HCT116 (cell line): Measurements from ENCODE around the gene RSL1D1. TPM values are rescaled to one million over a fixed set of nuclear protein-coding genes. Genes with fewer than 3 reads are reported as not detected.

Source experiments
- ATAC-seq: fragments of 200-7000 bp; cut with Tn5 transposase; 2 replicates; pipeline ENCODE4 v1.9.1; 2020; ENCODE audit warnings: mild to moderate bottlenecking, moderate library complexity
- BruUV-seq: library from RNA; stranded (reverse); fragments of 400-500 nt; replicated peaks from 2 replicates; lab custom pipeline; 2021; lab: Mats Ljungman, UMichigan
- CTCF ChIA-PET: fragments of 300-600 bp; sonication (Branson Sonifier 250); formaldehyde crosslinking; loops from one replicate; lab custom pipeline; 2021; ENCODE audit warnings: antibody characterized with exemption; lab: Charles Lee
- POLR2A ChIA-PET: fragments of 300-600, 350-600 bp; sonication (Branson Sonifier 250); formaldehyde crosslinking; loops from one replicate; lab custom pipeline; 2021; ENCODE audit warnings: antibody characterized with exemption; lab: Charles Lee
- RAD21 ChIA-PET, 2 experiments: fragments of 300-600 bp; sonication (Branson Sonifier 250); formaldehyde crosslinking; loops; one replicate each; lab custom pipeline; 2023; ENCODE audit warnings: low total read pairs in 2 of 2; ENCODE audit not compliant: uncharacterized antibody in 2 of 2, unreplicated experiment in 2 of 2, low non-redundant PET in 1 of 2; lab: Charles Lee
- DNase-seq: peaks from one replicate; pipeline ENCODE4 v3.0.0-alpha.2; 2010; ENCODE audit warnings: low read depth, low spot score
- H2AFZ ChIP-seq: fragments of 200-600 bp; shearing (Covaris generic), sonication (generic); 2 replicates; pipeline ENCODE4 v1.6.1; 2017; ENCODE audit warnings: low read depth, mixed run types, mixed read lengths, antibody characterized with exemption, low read length; ENCODE audit not compliant: poor library complexity, severe bottlenecking
- H3K27ac ChIP-seq: 2 replicates; pipeline ENCODE4 v1.5.1; 2012; ENCODE audit warnings: low read depth, low read length
- H3K27me3 ChIP-seq: fragments of 200-600 bp; sonication (generic); 2 replicates; pipeline ENCODE4 v1.6.1; 2016; ENCODE audit warnings: mixed run types, low read length, mixed read lengths; ENCODE audit not compliant: insufficient read depth
- H3K36me3 ChIP-seq, 2 experiments: fragments of 200-500 bp in 1 of 2; fragments of 200-600 bp in 1 of 2; sonication (Bioruptor generic) in 1 of 2; sonication (generic) in 1 of 2; 2 replicates each; pipeline versions ENCODE4 v1.5.1 to v1.6.1; 2014 to 2016; ENCODE audit warnings: low read length in 2 of 2, inconsistent platforms in 1 of 2, mixed read lengths in 1 of 2, mixed run types in 1 of 2; ENCODE audit not compliant: insufficient read depth in 2 of 2, control insufficient read depth in 1 of 2
- H3K4me1 ChIP-seq, 2 experiments: fragments of 200-600 bp in 1 of 2; sonication (generic) in 1 of 2; 2 replicates each; pipeline versions ENCODE4 v1.5.1 to v1.6.1; 2012 to 2017; ENCODE audit warnings: low read length in 2 of 2, inconsistent platforms in 1 of 2, mild to moderate bottlenecking in 1 of 2, mixed read lengths in 1 of 2, mixed run types in 1 of 2, moderate library complexity in 1 of 2; ENCODE audit not compliant: insufficient read depth in 2 of 2, control insufficient read depth in 1 of 2
- H3K4me2 ChIP-seq: fragments of 200-600 bp; sonication (generic); 2 replicates; pipeline ENCODE4 v1.6.1; 2017; ENCODE audit warnings: mixed run types, low read length, mixed read lengths
- H3K4me3 ChIP-seq, 2 experiments: fragments of 200-600 bp in 1 of 2; sonication (generic) in 1 of 2; replicated peaks in 1 of 2; 2 replicates each; pipeline ENCODE4 v1.5.1; 2011 to 2016; ENCODE audit warnings: low read length in 2 of 2, control low read depth in 1 of 2, low read depth in 1 of 2, mild to moderate bottlenecking in 1 of 2, mixed read lengths in 1 of 2, mixed run types in 1 of 2
- H3K79me2 ChIP-seq: fragments of 200-600 bp; sonication (generic); 2 replicates; pipeline ENCODE4 v1.6.1; 2017; ENCODE audit warnings: mild to moderate bottlenecking, mixed run types, low read length, moderate library complexity, mixed read lengths; ENCODE audit not compliant: insufficient read depth
- H3K9ac ChIP-seq: fragments of 200-600 bp; sonication (generic); 2 replicates; pipeline ENCODE4 v1.6.1; 2016; ENCODE audit warnings: low read length, mixed read lengths
- H3K9me2 ChIP-seq: fragments of 200-600 bp; sonication (generic), shearing (Covaris generic); 2 replicates; pipeline ENCODE4 v1.6.1; 2017; ENCODE audit warnings: mixed run types, mild to moderate bottlenecking, moderate library complexity; ENCODE audit not compliant: insufficient read depth
- H3K9me3 ChIP-seq, 2 experiments: fragments of 200-500 bp in 1 of 2; fragments of 200-600 bp in 1 of 2; sonication (Bioruptor generic) in 1 of 2; sonication (generic) in 1 of 2; 2 replicates each; pipeline ENCODE4 v1.6.1; 2014 to 2017; ENCODE audit warnings: low read length in 2 of 2, mixed read lengths in 2 of 2, inconsistent platforms in 1 of 2, low read depth in 1 of 2, mild to moderate bottlenecking in 1 of 2, mixed run types in 1 of 2, moderate library complexity in 1 of 2; ENCODE audit not compliant: control insufficient read depth in 1 of 2, insufficient read depth in 1 of 2
- H4K20me1 ChIP-seq: fragments of 200-600 bp; sonication (generic), shearing (Covaris generic); 2 replicates; pipeline ENCODE4 v1.6.1; 2017; ENCODE audit warnings: mixed run types, mild to moderate bottlenecking, moderate library complexity; ENCODE audit not compliant: insufficient read depth
- CBX3 ChIP-seq: IDR thresholded peaks from 2 replicates; pipeline ENCODE4 v1.6.1; 2012; ENCODE audit warnings: low read depth
- EGR1 ChIP-seq: IDR thresholded peaks from 2 replicates; pipeline ENCODE4 v1.6.1; 2012; ENCODE audit warnings: low read depth
- ELF1 ChIP-seq: IDR thresholded peaks from 2 replicates; pipeline ENCODE4 v1.6.1; 2012; ENCODE audit warnings: low read depth, borderline replicate concordance
- EZH2 ChIP-seq: fragments of 200-600 bp; sonication (generic); IDR thresholded peaks from 2 replicates; pipeline ENCODE4 v1.6.1; 2017; ENCODE audit warnings: antibody characterized with exemption, mixed run types
- EZH2phosphoT487 ChIP-seq: fragments of 200-600 bp; IDR thresholded peaks from 2 replicates; pipeline ENCODE4 v1.6.1; 2018; ENCODE audit warnings: antibody characterized with exemption, borderline replicate concordance
- FOSL1 ChIP-seq: IDR thresholded peaks from 2 replicates; pipeline ENCODE4 v1.6.1; 2012; ENCODE audit warnings: low read depth
- JUND ChIP-seq: IDR thresholded peaks from 2 replicates; pipeline ENCODE4 v1.6.1; 2012
- POLR2AphosphoS5 ChIP-seq: IDR thresholded peaks from 2 replicates; pipeline ENCODE4 v1.6.1; 2011; ENCODE audit warnings: mild to moderate bottlenecking, low read depth, low read length, moderate library complexity
- RAD21 ChIP-seq: IDR thresholded peaks from 2 replicates; pipeline ENCODE4 v1.6.1; 2012; ENCODE audit warnings: low read depth, mild to moderate bottlenecking
- REST ChIP-seq: IDR thresholded peaks from 2 replicates; pipeline ENCODE4 v1.6.1; 2012; ENCODE audit warnings: low read depth
- SIN3A ChIP-seq: IDR thresholded peaks from 2 replicates; pipeline ENCODE4 v1.6.1; 2012; ENCODE audit warnings: low read depth
- SP1 ChIP-seq: IDR thresholded peaks from 2 replicates; pipeline ENCODE4 v1.6.1; 2012; ENCODE audit warnings: low read depth
- SRF ChIP-seq: IDR thresholded peaks from 2 replicates; pipeline ENCODE4 v1.6.1; 2012; ENCODE audit warnings: low read depth
- ZBTB33 ChIP-seq: IDR thresholded peaks from 2 replicates; pipeline ENCODE4 v1.6.1; 2011; ENCODE audit warnings: mild to moderate bottlenecking, low read length, moderate library complexity; ENCODE audit not compliant: insufficient replicate concordance; ENCODE audit errors: extremely low read depth
- ZNF274 ChIP-seq: fragments of 200-500 bp; sonication (Bioruptor generic); IDR thresholded peaks from 2 replicates; pipeline ENCODE4 v1.6.1; 2014; ENCODE audit warnings: mild to moderate bottlenecking, low read depth, low read length, inconsistent platforms
- intact Hi-C: fragments of 100-400 bp; cut with micrococcal nuclease; formaldehyde crosslinking; loops from 2 replicates; pipeline ENCODE4 v1.10.0; 2022
- total RNA-seq: library from RNA; stranded (reverse); gene quantifications from one replicate; pipeline ENCODE4 v1.2.1, GENCODE V29; 2021; ENCODE audit not compliant: unreplicated experiment
- TF ChIP-seq, protein P1 (sequence below): IDR thresholded peaks from 2 replicates; pipeline ENCODE4 v1.6.1; 2012
- TF ChIP-seq, protein P2 (sequence below): IDR thresholded peaks from 2 replicates; pipeline ENCODE4 v1.6.1; 2012

Gene RSL1D1
- total RNA-seq, 1 experiment from 2014 or later: 291 TPM

DNA sequence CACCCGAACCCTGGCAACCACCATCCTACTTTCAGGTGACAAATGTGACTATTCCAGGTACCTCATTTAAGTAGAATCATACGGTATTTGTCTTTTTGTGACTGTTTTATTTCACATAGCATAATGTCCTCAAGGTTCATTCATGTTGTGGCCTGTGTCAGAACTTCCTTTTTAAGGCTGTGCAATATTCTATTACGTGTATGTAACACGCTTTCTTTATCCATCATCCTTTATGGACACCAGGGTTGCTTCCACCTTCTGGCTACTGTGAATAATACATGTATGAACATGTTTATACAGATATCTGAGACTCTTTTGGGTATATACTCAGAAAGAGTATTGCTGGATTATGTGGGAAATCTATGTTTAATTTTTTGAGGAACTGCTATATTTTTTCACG is 28.7 kb upstream of the RSL1D1 start:
- CTCF ChIA-PET: no interaction called here
- Histone ChIP-seq H3K27ac (no peak overlapping the region; the same call in 1 of the 2 replicates), H3K36me3 (peaks cover 46 to 68% of the 10 kb centered on the region in 2 experiments), H3K79me2 (peaks cover 50% of the 10 kb centered on the region), H3K4me3 (no peak overlapping the region), H3K9ac (no peak overlapping the region), H3K4me1 (no peaks in the 10 kb centered on the region), H3K4me2 (no peak overlapping the region), H3K9me3 (no peaks in the 10 kb centered on the region), H3K27me3 (no peaks in the 10 kb centered on the region), H4K20me1 (0 out of 2 replicates have a peak, but pooled peaks cover 4% of the 10 kb centered on the region), H2AFZ (no peak overlapping the region), H3K9me2 (no peaks in the 10 kb centered on the region)
- intact Hi-C loops: no loop called here
- DNase-seq (no peak), ATAC-seq (peak; percentile 36; the same call in 1 of the 2 replicates)
- RAD21 ChIA-PET: no interaction called here
- POLR2A ChIA-PET: no interaction called here
- no TSS peak for BruUV-seq
- TF ChIP-seq POLR2AphosphoS5 (no peak), FOSL1 (no peak), REST (no peak)

DNA sequence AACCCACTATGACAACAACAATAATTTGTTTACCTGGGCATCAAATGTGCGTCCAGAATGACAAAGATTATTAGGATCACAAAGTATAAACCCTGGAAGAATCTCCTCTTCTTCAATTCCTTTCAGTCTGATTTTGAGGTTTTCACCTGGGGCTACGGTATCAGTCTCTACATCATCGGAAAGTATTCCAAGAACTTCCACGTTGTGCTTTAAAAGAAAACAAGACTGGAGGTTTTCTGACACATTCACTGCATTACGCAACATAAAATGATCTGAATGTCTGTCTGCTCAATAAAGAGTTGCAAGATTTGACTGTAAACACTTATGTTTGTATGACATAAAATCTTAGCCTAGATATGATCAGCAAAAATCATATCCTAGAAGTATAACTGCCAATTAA is 26.0 kb upstream of the RSL1D1 start:
- H3K36me3 ChIP-seq: peaks cover 46 to 60% of the 10 kb centered on the region in 2 experiments
- no peak for DNase-seq
- TF ChIP-seq ELF1 (no peak), ZNF274 (no peak), SP1 (no peak), JUND (no peak), EZH2 (no peak), SRF (no peak), RAD21 (no peak), CBX3 (no peak), SIN3A (no peak), FOSL1 (no peak), EZH2phosphoT487 (no peak), ZBTB33 (no peak), EGR1 (no peak)
- TF ChIP-seq, protein P1, sequence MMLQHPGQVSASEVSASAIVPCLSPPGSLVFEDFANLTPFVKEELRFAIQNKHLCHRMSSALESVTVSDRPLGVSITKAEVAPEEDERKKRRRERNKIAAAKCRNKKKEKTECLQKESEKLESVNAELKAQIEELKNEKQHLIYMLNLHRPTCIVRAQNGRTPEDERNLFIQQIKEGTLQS: no peak
- TF ChIP-seq, protein P2, sequence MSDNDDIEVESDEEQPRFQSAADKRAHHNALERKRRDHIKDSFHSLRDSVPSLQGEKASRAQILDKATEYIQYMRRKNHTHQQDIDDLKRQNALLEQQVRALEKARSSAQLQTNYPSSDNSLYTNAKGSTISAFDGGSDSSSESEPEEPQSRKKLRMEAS: no peak

More for the DNA sequence above, 26.0 kb upstream of the RSL1D1 start:
- no peak overlapping the region for H3K9ac ChIP-seq
- ChIA-PET POLR2A (no interaction called here), RAD21 (no interaction called here), CTCF (no interaction called here)
- no peaks in the 10 kb centered on the region for H3K27me3 ChIP-seq
- no peaks in the 10 kb centered on the region for H3K9me2 ChIP-seq
- no TSS peak for BruUV-seq
- intact Hi-C loops: loop anchor here (10.0 kb wide), 1 partner anchor 187 kb away; no protein-coding TSS in a partner anchor
- H3K4me3 ChIP-seq: no peak overlapping the region
- H3K4me2 ChIP-seq: no peak overlapping the region
- H3K79me2 ChIP-seq: peaks cover 40% of the 10 kb centered on the region; the same call in 1 of the 2 replicates
- H3K9me3 ChIP-seq: no peaks in the 10 kb centered on the region
- H4K20me1 ChIP-seq: 0 out of 2 replicates have a peak, but pooled peaks cover 4% of the 10 kb centered on the region
- no peak for ATAC-seq
- no peak overlapping the region for H3K27ac ChIP-seq
- no peak overlapping the region for H2AFZ ChIP-seq
- no peaks in the 10 kb centered on the region for H3K4me1 ChIP-seq
